ENCODE data around the gene FREY1. TPM values are rescaled to one million over a fixed set of nuclear protein-coding genes. Genes with fewer than 3 reads are reported as not detected.

FREY1 gene
- total and polyA plus RNA-seq, 2 donors (not counting 1 experiment from before 2014, with no cell fraction given), result 0.82 to 6.6 TPM

DNA sequence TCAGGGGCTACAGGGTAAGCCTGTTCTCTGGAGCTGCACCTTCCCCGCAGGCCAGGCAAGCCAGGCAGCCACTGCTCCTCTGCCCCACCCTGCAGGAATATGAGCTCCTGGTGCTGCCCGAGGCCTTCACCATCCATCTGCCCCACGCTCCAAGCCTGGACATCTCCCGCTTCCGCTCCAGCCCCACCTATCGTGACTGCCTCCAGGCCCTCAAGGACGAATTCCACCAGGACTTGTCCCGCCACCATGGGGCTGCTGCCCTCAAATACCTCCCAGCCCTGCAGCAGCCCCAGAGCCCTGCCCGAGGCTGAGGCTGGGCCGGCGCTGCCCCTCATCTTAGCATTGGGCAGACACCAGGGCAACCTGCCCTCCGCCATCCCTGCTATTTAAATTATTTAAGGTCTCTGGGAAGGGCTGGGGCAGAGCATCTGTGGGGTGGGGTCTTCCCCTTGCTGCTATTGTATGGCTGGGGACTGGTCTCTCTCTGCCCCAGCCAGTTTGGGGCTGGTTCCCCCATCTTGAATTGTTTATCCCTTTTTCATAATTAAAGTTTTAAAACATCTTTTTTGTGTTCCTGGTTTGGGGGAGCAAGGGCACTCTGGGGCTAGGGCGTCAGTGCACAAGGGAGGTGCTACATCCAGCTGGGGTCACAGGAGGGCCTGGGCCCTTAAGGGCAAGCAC lies 21.6 kb upstream of the FREY1 start:
- peak overlapping the region in 3 of 5 experiments; percentile 23 to 95 (median 90) for H3K4me3 ChIP-seq (ENCODE audit: control extremely low read depth in 1 of 5, extremely low read depth in 1 of 5, insufficient read depth in 1 of 5, low read depth in 2 of 5, low read length in 4 of 5)
- ChIA-PET CTCF (interaction anchor here (1.1 to 11.4 kb wide), 4 partner anchors 8 to 78 kb away, joined by 3 to 98 read pairs (median 7); partner anchors contain the start of genes LARGE2 and PEX16), POLR2A (interaction anchor here (0.6 to 10.9 kb wide), 5 partner anchors 8 to 1471 kb away, joined by 3 to 162 read pairs (median 3); partner anchors contain the start of genes CRY2, LARGE2 and PEX16)
- TF ChIP-seq, protein P1, sequence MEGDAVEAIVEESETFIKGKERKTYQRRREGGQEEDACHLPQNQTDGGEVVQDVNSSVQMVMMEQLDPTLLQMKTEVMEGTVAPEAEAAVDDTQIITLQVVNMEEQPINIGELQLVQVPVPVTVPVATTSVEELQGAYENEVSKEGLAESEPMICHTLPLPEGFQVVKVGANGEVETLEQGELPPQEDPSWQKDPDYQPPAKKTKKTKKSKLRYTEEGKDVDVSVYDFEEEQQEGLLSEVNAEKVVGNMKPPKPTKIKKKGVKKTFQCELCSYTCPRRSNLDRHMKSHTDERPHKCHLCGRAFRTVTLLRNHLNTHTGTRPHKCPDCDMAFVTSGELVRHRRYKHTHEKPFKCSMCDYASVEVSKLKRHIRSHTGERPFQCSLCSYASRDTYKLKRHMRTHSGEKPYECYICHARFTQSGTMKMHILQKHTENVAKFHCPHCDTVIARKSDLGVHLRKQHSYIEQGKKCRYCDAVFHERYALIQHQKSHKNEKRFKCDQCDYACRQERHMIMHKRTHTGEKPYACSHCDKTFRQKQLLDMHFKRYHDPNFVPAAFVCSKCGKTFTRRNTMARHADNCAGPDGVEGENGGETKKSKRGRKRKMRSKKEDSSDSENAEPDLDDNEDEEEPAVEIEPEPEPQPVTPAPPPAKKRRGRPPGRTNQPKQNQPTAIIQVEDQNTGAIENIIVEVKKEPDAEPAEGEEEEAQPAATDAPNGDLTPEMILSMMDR (IDR thresholded peaks at IDR 0.05), result no peak
- TF ChIP-seq EZH2 (IDR thresholded peaks at IDR 0.05; ENCODE audit: borderline replicate concordance, insufficient read depth, low read depth, low read length, poor library complexity, severe bottlenecking), result no peak
- peaks cover 37% of the 10 kb centered on the region for H4K20me1 ChIP-seq (ENCODE audit: control insufficient read depth, insufficient read depth, low read length, poor library complexity, severe bottlenecking)
- peak overlapping the region; percentile 91 for H3K4me2 ChIP-seq (replicated peaks; ENCODE audit: low read depth, low read length, poor library complexity, severe bottlenecking)
- H3K9ac ChIP-seq (ENCODE audit: low read length), result no peak overlapping the region
- Mint-ChIP-seq H3K4me3 (peak overlapping the region; percentile 59), H3K9me3 (ENCODE audit: insufficient read depth) (no peaks in the 10 kb centered on the region), H3K4me1 (peaks cover 91% of the 10 kb centered on the region), H3K27ac (peak overlapping the region; percentile 90), H3K27me3 (no peaks in the 10 kb centered on the region)
- H3K4me1 ChIP-seq (ENCODE audit: control insufficient read depth in 2 of 2, insufficient read depth in 2 of 2, low read length in 2 of 2), result peaks cover 61 to 83% of the 10 kb centered on the region in 2 donors
- intact Hi-C loops (cut with micrococcal nuclease), result no loop called here
- H3K79me2 ChIP-seq (ENCODE audit: control insufficient read depth, insufficient read depth, low read length), result peaks cover 96% of the 10 kb centered on the region
- ATAC-seq (ENCODE audit: low read depth), result no peak
- H3K27me3 ChIP-seq (replicated peaks in 1 of 4; ENCODE audit: control extremely low read depth in 1 of 4, control insufficient read depth in 3 of 4, insufficient read depth in 4 of 4, low read length in 3 of 4), result no peaks in the 10 kb centered on the region
- no peak overlapping the region for H2AFZ ChIP-seq (ENCODE audit: insufficient read depth, low read depth, low read length, poor library complexity, severe bottlenecking)
- peak overlapping the region; percentile 92 to 93 for H3K27ac ChIP-seq (ENCODE audit: low read length in 2 of 2)
- DNase-seq, result peak; percentile 10
- peaks cover 0 to 43% of the 10 kb centered on the region in 2 experiments for H3K36me3 ChIP-seq (replicated peaks in 1 of 2; ENCODE audit: control extremely low read depth in 1 of 2, control insufficient read depth in 1 of 2, extremely low read depth in 1 of 2, insufficient read depth in 2 of 2, low read length in 1 of 2)
- WGBS (ENCODE audit: insufficient coverage), result over 99% methylated on average over 11 of the region's 13 CpGs
- no peaks in the 10 kb centered on the region for H3K9me3 ChIP-seq (ENCODE audit: control extremely low read depth in 1 of 3, control insufficient read depth in 2 of 3, insufficient read depth in 1 of 3, low read length in 2 of 3)

Measured in B cell (primary cell).